GM19035 (cell line): ENCODE results near the gene ST7L.

Experiments
- ATAC-seq: cut with Tn5 transposase; IDR thresholded peaks from one replicate; pipeline ENCODE4 v1.9.1; 2021; ENCODE audit not compliant: unreplicated experiment

ST7L gene

DNA sequence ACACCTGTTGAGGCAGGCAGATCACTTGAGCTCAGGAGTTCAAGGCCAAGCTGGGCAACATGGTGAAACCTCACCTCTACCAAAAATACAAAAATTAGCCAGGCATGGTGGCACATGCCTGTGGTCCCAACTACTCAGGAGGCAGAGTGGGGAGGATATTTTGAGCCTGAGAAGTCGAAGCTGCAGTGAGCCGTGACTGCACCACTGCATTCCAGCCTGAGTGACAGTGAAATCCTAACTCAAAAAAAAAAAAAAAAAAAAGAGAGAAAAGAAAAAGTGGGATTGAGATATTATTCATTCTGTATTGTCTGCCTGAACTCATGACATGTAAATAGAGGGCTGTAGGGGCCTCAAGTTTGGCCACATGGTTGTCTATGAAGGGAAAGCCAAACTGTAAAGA, 72.9 kb downstream of the ST7L start:
- no peak for ATAC-seq

- ATAC-seq = no peak
Observed at GRCh38 chr1:112544751-112545150, 74.2 kb downstream of the ST7L start.

GRCh38 chr1:112544011-112544688, 74.8 kb downstream of the ST7L start:
- no peak for ATAC-seq

DNA sequence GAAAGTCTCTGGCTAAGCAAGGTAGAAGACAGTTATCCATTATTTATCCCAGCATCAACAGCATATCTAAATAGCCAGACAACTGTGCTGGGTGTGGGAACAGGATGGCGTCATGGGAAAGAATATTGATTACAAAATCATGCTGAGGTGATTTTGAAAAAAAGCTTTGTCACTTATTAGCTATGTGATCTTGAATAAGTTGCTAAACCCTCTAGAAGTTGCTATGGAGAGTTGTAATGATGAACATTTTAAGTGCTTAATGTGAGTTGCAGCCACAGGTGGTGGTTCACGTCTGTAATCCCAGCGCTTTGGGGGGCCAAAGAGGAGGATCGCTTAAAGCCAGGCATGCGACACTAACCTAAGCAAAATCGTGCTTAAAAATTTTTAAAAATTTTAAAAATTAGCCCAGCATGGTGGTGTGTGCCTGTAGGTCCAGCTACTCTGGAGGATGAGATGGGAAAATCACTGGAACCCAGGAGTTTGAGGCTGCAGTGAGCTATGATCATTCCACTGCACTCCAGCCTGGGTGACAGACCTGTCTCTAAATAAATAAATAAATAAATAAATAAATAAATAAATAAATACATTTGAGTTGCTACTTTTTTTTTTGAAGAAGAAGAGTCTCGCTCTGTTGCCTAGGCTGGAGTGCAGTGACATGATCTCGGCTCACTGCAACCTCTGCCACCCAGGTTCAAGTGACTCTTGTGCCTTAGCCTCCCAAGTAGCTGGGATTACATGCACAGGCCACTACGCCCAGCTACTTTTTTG, 76.6 kb downstream of the ST7L start:
- no peak for ATAC-seq

- ATAC-seq = no peak
Observed at GRCh38 chr1:112541299-112541698, 77.6 kb downstream of the ST7L start.

DNA sequence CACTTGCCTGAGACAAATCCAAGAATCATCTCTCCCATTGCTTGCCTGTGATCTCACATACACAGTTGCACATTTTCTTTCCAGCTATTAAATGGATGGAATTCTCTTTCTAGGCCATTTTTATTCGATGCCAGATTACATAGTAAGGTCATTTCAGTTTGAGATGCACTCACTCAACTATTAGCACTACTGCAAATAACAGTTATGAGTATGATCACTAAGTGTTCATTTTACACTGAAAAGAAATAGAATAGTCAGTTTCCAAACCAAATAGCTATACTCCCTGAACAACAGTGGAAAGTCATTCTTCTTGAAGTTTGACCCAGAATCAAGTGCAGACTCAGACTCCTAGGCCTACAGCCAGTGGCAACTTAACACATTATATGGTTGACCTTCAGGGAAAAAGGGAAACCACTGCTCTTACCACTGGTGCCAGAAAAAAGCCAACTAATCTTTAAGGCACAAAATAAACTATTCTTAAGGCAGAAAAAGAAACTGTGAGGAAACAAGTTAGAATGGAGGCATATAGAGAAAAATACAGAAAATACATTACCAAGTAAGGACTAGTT, 78.6 kb downstream of the ST7L start:
- no peak for ATAC-seq

DNA sequence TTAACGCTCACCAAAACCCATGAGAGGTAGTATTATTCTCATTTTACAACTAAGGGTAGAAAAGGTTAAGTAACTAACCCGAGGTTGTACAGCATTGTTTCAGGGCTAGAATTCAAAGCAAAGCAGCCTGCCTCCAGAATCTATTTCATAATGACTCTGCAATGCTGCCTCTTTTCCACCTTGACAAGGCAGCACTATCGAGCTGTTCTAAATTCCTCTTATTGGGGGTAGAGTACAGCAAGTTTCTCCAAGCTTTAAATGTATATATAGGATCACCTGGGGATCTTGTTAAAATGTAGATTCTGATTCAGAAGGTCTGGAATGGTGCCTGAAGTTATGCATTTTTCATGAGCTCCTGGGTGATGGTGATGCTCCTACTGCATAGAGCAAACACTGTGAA, 80.1 kb downstream of the ST7L start:
- ATAC-seq = no peak

- ATAC-seq = no peak
Observed at GRCh38 chr1:112537456-112537855, 81.5 kb downstream of the ST7L start.

DNA sequence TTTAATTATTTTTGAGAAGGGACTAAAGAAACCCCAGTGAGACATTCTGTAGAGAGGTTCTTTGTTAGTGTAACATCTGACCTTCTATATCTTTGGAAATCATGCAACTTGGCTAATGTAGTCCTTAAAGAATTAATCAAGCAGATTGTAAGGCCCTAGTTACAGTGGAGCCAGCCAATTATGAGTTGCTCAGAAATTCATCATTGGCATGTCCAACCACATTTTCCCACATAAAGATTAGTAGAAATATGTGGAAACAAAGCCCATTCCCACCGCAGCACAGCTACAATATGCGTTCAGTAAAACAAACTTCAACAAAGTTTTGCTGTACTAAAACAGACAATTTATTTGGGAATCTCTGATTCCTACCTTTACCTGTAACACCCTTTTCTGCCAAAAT, 82.4 kb downstream of the ST7L start:
- no peak for ATAC-seq

GRCh38 chr1:112533029-112533428, 85.9 kb downstream of the ST7L start:
- ATAC-seq = no peak

- no peak for ATAC-seq
Observed at GRCh38 chr1:112532064-112532463, 86.9 kb downstream of the ST7L start.

- ATAC-seq = no peak
Observed at GRCh38 chr1:112530832-112531231, 88.1 kb downstream of the ST7L start.

GRCh38 chr1:112529301-112529700, 89.6 kb downstream of the ST7L start:
- no peak for ATAC-seq

GRCh38 chr1:112528076-112528475, 90.9 kb downstream of the ST7L start:
- no peak for ATAC-seq

DNA sequence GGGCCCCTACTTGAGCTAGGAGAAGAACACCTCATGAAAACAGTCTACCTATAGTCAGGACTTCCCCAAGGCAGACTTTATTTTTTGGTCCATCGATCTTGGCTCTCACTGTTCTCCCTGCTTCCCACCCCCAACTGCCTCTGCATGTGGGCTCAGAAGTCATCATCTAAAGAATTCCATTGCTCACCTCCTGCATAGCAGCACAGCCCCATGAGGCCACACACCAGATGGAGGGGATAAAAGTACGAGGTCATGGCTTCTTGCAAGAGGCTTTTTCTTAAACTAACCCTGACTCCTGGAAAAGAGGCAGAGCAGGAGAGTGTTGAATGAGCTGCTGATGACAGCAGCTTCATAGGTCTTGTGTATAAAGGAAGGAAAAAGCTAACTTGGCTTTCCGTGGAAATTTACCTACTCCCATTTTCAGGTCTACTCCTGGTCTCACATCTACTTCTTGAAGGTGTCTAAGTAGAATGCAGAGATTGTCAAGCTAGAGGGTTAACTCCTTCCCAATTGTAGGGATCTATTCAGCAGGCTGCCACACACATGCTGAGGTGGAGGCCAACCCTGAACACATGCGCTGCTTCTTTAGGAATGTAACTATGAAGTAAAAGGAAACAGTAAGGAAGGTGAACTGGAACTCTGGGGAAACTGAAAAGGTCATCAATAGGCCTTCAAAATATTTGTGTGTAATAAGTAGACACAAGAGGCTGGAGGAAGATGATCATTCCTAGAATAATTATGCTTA, 91.5 kb downstream of the ST7L start:
- no peak for ATAC-seq

DNA sequence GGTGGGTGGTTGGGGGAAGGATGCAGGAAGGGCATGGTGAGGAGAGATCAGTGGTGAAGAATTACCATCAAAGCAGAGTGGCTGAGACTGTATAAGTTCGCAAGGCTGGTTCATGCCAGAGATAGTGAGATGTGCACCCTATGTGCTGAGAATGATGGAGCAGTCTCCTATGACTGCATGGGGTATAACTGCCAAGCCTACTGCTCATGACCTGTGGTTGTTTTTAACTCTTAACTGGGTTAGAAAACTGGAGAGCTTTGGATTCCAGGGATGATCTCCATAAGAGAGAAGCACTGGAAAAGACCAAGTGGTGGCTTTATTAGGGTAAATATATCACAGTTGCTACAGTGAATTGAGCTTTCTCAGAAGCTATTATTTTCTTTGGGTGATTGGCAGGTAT, 94.0 kb downstream of the ST7L start:
- ATAC-seq = no peak

DNA sequence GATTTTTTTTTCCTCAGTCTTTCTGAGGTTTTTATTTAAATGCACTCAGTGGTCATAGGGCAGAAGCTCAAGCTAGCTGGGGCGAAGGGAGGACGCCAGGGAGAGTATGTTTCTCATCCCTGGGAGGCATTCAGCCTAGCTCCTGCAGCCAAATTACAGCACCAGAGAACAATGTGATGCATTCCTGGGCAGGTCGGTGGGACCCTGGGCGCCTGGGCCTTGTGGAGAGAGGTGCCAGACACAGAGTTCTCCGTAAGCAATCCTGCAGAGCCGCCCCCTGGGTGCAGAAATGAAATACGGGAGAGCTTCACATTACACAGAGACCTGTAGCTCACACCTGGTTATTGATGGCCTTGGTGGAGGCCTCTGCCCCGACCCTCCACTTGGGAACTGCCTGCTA, 94.7 kb downstream of the ST7L start:
- no peak for ATAC-seq

DNA sequence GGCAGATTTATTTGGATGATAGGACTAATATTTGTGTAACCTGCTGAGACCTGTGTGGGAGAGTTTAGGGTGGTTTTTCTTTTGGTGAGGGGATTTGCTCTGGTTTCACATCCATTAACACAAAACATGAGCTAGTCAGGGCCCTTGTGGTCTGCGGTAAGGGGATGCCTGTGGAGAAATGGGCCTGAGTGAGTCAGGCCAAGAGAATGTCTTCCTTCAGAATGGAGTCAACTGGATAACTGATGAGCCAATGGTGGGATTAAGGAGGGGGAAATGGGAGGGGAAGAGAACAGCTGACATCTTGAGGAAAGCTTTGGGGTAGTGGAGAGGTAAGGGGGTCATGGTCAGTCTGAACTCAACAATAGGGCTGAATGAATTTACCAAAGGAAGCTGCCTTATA, 96.3 kb downstream of the ST7L start:
- ATAC-seq = no peak

GRCh38 chr1:112520166-112520565, 98.8 kb downstream of the ST7L start:
- ATAC-seq = no peak

DNA sequence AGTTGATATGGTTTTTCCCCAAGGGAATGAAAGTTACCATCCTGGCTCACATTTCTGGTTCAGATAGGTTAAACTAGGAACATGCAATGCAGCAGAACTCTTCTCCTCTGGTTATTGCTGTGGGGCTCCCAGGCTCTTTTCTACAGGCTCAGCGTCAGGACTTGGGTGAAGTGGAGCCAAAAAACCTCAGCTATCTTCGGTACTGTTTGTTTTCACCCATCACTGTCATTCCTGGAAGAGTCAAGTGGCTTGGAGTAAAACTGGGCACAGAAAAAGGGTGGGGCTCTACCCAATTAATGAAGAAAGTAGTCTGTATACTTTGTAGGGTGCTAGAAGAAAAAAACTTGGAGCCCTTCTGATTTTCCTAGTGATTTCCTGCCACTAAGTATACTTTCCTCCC, 100.8 kb downstream of the ST7L start:
- no peak for ATAC-seq

DNA sequence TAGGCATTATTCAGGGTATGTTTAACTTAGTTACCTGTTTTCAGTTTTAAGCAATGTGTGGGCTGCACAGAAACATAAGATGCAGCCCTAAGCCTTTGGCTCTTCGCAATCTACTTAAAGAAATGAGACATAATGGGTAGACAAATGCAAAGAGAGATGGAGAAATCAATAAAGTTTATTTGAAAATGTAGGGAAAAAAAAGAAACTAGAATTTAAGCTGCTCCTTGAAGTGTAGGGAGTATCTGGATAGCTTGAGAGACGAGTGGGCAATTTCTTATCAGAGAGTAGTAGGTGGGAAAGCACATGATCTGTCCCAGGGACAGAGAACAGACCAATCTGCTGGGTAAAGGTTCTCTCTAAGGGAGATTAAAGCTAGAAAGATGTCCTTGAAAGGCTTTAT, 101.3 kb downstream of the ST7L start:
- no peak for ATAC-seq

GRCh38 chr1:112517231-112517630, 101.7 kb downstream of the ST7L start:
- ATAC-seq = no peak
